Neural crest cell (in vitro differentiated cells): ENCODE data around the gene ZC3H8. TPM values are rescaled to one million over a fixed set of nuclear protein-coding genes. Genes with fewer than 3 reads are reported as not detected.

Source experiments
- DNase-seq: peaks from one replicate; pipeline ENCODE4 v3.0.0; 2021; ENCODE audit warnings: low read depth, mixed read lengths, low spot score
- H3K27ac Mint-ChIP-seq: one replicate; pipeline ENCODE4 v1.8.0; 2021; ENCODE audit warnings: mild to moderate bottlenecking, mixed read lengths; ENCODE audit not compliant: unreplicated experiment
- H3K27me3 Mint-ChIP-seq: 2 replicates; pipeline ENCODE4 v1.8.0; 2021; ENCODE audit warnings: low read depth, mild to moderate bottlenecking, mixed read lengths
- H3K36me3 Mint-ChIP-seq: 2 replicates; pipeline ENCODE4 v1.8.0; 2021; ENCODE audit warnings: low read depth, mild to moderate bottlenecking, mixed read lengths
- H3K4me1 Mint-ChIP-seq: 2 replicates; pipeline ENCODE4 v1.8.0; 2021; ENCODE audit warnings: mixed read lengths
- H3K4me3 Mint-ChIP-seq: one replicate; pipeline ENCODE4 v1.8.0; 2021; ENCODE audit warnings: mild to moderate bottlenecking, mixed read lengths
- H3K9me3 Mint-ChIP-seq: 2 replicates; pipeline ENCODE4 v1.8.0; 2021; ENCODE audit warnings: mixed read lengths
- long read RNA-seq: library from polyadenylated mRNA; unstranded; transcript quantifications from one replicate; pipeline ENCODE4 v2.0.0, GENCODE V29; 2020
- total RNA-seq: library from RNA; stranded (reverse); gene quantifications from 2 replicates; pipeline ENCODE4 v1.2.1, GENCODE V29; 2021
- TF ChIP-seq, protein P1 (sequence below): fragments of 200-600 bp; sonication (generic); conservative IDR thresholded peaks from 2 replicates; pipeline ENCODE4 v1.5.0; 2021; ENCODE audit warnings: antibody characterized with exemption, mild to moderate bottlenecking

ZC3H8 gene
- 18.3 and 19.4 TPM in 2 replicates for total RNA-seq
- long read RNA-seq, partial matches to known transcripts, result 2 of 7 reads
- long read RNA-seq, other reads (novel, unspliced or antisense), result 3 of 7 reads

DNA sequence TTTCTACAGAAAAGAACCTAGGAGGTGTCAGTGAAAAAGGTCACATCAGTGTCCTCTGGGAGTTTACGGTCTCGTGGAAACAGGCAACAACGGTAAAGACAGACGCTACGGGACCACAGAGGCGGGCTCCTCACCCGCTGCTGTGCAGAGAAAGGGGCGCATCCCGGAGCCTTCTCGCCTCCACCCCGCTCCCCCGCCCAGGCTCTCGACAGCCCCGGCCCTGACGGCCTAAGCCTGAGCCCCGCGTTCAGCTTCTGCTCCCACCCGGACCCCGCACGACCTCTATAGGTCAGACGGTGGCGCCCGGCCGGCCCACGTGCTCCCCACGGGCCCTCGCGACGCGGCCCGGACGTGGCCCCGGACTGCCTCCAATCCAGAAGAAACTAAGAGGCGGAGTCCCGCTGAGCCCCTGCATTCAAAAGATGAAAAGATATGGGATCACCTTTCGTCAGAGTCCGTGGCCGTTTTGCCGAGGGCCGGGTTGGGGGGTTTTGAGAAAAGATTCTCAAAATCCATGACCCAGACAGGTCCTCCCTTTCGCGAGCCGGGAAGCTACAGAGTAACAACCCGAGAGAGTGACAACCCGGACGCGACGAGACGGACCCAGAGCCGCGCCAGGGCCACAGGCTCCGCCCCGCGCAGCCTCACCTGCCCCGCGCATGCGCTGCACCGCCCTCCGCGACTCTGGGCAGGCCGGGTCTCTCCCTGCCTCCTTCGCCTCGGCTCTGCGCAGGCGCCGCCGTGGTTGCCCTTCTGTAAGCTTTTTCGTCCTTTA lies at the start of gene ZC3H8:
TSS of gene ZC3H8 (minus strand) at position 577 of the 775 bp plus-strand sequence. CDS start at position 516, 61 bp downstream.
- Mint-ChIP-seq H3K27me3 (no peaks in the 10 kb centered on the region), H3K4me1 (peaks cover 17% of the 10 kb centered on the region), H3K27ac (peak within 1 kb of the TSS; percentile 45), H3K4me3 (peak within 1 kb of the TSS; percentile 90), H3K9me3 (no peaks in the 10 kb centered on the region), H3K36me3 (peaks cover 2% of the 10 kb centered on the region)
- peak; percentile 91 for DNase-seq
- TF ChIP-seq, protein P1, sequence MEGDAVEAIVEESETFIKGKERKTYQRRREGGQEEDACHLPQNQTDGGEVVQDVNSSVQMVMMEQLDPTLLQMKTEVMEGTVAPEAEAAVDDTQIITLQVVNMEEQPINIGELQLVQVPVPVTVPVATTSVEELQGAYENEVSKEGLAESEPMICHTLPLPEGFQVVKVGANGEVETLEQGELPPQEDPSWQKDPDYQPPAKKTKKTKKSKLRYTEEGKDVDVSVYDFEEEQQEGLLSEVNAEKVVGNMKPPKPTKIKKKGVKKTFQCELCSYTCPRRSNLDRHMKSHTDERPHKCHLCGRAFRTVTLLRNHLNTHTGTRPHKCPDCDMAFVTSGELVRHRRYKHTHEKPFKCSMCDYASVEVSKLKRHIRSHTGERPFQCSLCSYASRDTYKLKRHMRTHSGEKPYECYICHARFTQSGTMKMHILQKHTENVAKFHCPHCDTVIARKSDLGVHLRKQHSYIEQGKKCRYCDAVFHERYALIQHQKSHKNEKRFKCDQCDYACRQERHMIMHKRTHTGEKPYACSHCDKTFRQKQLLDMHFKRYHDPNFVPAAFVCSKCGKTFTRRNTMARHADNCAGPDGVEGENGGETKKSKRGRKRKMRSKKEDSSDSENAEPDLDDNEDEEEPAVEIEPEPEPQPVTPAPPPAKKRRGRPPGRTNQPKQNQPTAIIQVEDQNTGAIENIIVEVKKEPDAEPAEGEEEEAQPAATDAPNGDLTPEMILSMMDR, result no peak

DNA sequence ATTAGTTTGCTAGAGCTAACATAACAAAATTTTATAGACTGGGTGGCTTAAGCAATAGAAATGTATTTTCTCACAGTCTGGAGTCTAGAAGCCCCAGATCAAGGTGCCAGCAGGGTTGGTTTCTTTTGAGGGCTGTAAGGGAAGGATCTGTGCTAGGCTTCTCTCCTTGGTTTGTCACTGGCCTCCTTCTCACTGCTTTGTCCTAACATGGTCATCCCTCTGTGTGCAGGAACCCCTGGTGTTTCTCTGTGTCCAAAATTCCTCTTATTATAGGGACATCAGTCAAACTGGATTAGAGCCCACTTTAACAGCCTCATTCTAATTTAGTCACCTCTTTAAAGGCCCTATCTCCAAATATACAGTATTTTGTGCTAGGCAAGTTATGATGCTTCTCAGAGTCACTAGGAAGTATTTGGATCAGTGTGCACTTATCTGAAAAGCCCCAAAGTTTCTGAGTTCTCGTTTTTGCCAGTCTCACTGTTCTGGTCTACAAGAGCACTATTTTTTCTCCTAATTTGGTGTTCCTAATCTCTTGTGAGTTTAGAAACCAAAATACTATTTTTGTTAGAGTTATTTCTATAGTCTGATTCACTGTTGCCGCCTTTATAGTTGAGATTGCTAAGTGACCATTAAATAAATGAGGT lies 49.6 kb upstream of the ZC3H8 start:
- TF ChIP-seq, protein P1, result no peak
- no peaks in the 10 kb centered on the region for H3K27me3 Mint-ChIP-seq
- H3K27ac Mint-ChIP-seq, result no peak overlapping the region
- no peaks in the 10 kb centered on the region for H3K4me1 Mint-ChIP-seq
- no peak overlapping the region for H3K4me3 Mint-ChIP-seq
- no peak for DNase-seq
- peaks cover 2% of the 10 kb centered on the region for H3K9me3 Mint-ChIP-seq
- H3K36me3 Mint-ChIP-seq, result peaks cover 12% of the 10 kb centered on the region

DNA sequence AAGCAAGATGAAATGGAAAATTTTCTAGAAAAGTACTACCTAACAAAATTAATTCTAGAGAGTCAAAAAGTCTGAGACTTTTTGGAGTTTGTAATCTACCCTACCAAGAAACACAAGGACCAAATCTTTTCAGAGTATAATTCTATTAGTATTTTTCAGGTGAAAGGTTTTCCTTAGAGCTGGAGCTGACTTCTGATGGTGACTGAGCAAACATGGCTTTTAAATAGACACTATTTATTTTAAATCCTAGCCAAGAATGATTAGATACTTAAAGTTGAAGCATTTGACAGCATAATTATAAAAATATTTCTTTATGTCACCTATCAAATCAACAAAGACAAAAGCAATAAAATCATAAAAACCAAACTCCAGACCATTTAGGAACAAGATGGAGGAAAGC lies 47.1 kb upstream of the ZC3H8 start:
- no peak overlapping the region for H3K4me3 Mint-ChIP-seq
- DNase-seq, result no peak
- peaks cover 2% of the 10 kb centered on the region for H3K9me3 Mint-ChIP-seq
- no peaks in the 10 kb centered on the region for H3K4me1 Mint-ChIP-seq
- H3K36me3 Mint-ChIP-seq, result peaks cover 12% of the 10 kb centered on the region
- H3K27ac Mint-ChIP-seq, result no peak overlapping the region
- H3K27me3 Mint-ChIP-seq, result no peaks in the 10 kb centered on the region
- TF ChIP-seq, protein P1, result no peak

DNA sequence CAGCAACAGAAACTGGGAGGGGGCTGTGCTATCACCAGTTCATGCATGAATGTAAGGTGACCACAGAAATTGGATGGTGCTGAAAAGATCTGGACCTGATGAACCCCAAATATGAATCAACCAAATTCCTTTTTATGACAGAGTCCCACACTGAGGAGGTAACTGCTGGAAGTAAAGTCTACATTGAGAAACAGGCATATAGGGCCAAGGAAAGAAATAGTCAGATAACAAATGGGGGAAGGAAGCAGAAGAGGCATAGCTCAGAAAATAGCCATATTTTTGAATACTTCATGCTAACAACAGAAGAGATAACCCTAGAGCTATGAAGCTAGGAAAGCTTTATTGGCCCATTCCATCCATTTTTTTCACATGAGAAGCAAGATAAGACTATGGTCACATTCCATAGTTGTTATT lies 46.3 kb upstream of the ZC3H8 start:
- TF ChIP-seq, protein P1, result no peak
- Mint-ChIP-seq H3K36me3 (peaks cover 12% of the 10 kb centered on the region), H3K4me3 (no peak overlapping the region), H3K27me3 (no peaks in the 10 kb centered on the region), H3K9me3 (peaks cover 2% of the 10 kb centered on the region), H3K4me1 (no peaks in the 10 kb centered on the region), H3K27ac (no peak overlapping the region)
- DNase-seq, result no peak

DNA sequence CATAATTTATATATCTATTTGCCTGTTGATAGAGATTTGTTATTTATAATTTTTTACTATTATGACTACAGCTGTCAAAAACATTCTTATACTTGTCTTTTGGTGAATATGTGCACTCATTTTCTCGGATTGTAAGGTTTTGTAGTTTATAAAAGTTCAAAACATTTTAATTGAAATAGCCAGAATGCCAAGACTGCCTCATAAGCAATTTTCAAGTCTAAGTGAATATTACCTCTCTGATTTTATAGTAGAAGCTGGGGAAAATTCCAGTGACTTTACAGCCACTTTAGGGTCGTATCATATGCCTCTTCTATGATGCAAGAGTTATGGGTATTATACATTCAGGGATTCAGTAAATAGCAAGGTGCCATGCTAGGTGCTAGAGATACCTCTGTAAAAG lies 41.6 kb upstream of the ZC3H8 start:
- Mint-ChIP-seq H3K4me3 (no peak overlapping the region), H3K27ac (no peak overlapping the region), H3K9me3 (peaks cover 2% of the 10 kb centered on the region), H3K36me3 (no peaks in the 10 kb centered on the region), H3K27me3 (no peaks in the 10 kb centered on the region), H3K4me1 (no peaks in the 10 kb centered on the region)
- DNase-seq, result no peak
- TF ChIP-seq, protein P1, result no peak
